DMS153 treated with DMSO at 0.1 percent for 48 hours (cell line): ENCODE measurements around the gene TP53AIP1.

Experiments
- DNase-seq: peaks from one replicate; lab custom pipeline; 2025; ENCODE audit not compliant: unreplicated experiment; lab: John Stamatoyannopoulos, UW

The TP53AIP1 gene

DNA sequence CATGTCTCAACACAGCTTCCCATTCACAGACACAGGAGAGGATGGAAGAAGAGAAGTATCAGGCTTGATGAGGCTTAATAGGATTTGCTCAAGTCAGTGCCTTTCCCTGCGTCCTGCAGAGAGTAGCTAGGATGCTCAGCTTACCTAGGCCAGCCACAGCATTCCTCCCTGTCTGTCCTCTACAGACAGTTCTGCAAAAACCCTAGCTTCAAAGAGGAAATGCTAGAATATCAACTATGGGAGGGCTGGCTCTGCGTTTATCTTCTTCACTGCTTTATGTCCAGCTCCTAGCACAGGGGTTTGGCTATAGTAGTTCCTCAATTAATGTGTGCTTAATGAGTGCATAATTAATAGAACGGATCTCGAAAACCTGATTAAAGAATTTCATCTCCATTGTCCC, 35.1 kb downstream of the TP53AIP1 start:
- no peak for DNase-seq

- no peak for DNase-seq
Measured at GRCh38 chr11:128906185-128907050, 36.3 kb downstream of the TP53AIP1 start.

DNA sequence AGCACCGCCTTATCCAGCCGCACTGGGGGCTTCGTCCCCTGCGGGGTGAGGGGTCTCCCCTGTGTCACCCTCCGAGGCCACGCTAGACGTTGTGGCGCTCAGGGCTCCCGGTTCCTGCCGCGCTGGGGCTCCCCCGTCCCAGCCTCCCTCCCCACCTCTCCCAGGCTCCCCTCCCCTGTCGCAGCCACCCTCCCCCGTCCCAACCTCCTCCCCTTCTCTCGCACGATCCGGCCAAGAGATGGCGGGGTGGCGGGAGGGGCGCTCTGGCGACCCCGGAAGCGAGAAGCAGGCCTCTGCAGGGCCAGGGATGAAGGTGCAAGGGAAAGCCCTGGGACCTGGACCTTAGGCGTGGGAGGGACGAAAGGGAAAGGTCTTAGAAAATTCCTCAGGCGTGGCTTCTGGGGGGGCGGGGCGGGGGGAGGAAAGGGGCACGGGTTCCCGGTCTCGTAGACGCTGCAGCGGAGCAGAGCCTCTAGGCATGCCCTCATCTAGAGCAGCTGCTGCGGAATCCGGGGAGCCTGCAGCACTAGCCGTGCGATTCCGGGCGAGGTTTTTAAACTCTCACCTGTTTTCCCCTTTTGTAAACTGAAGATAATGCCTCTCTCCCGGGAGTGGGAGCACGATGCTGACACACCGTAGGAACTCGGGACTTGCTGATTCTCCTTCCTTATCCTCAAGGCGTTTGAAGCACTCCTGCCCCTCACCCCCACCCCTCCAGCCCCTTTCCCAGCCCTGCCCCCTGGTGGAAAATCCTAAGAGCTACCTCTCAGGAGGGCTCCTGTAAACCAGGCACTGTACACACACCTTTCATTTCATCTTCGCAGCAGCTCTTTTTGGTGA, 37.1 kb downstream of the TP53AIP1 start:
- peak; percentile 59 for DNase-seq

GRCh38 chr11:128904656-128905344, 37.9 kb downstream of the TP53AIP1 start:
- DNase-seq = peak; percentile 44

DNA sequence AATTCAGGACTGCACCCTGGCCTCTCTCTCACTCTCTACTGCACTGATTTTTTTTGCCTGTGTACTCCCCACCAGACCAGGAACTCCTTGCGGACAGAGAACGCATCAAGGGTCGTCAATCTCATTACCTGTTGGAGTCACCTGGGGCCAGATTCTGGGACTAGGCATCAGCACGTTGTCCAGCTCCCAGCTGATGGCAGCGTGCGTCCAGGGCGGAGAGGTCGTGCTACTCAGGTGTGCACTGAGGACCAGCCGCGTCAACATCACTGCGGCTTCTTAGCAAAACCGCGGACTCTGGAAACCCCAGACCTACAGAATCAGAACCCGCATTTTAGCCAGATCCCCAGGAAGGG, 38.4 kb downstream of the TP53AIP1 start:
- DNase-seq = no peak

DNA sequence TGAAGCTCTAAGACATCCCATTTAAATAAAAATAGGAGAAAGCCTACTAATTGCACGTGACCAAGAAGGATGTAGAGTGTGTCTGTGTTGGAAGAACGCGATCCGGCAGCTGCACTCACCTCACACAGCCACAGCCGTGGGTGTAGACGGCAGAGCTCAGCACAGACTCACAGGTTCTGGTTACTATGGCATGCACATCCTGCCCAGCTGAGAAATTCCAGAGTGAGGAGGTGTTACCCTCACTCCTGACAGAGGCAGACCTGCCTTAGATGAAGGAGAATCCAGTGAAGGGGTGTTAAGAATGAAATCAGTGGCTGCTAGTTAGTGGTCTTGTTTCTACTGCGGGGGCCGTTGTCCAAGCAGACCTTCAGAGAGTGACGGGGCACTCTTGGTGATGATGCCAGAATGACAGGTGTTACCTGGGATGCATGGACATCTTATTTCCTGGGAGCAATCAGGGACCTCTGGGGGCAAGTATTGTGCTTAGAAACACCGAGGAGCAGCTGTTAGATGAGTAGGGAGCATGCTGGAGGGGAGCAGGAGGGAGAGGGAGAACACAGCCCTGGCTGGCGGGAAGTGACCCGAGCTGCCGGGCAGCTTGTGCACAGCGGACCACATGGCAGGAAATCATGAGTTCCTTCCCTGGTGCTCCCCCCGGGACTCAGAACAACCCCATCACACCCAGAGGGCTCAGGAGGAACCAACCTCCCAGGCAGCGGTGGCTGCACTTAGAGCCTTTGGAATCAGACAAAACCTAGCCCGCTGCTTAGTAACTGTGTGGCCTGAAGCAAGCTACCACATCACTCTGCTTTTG, 39.2 kb downstream of the TP53AIP1 start:
- no peak for DNase-seq

DNA sequence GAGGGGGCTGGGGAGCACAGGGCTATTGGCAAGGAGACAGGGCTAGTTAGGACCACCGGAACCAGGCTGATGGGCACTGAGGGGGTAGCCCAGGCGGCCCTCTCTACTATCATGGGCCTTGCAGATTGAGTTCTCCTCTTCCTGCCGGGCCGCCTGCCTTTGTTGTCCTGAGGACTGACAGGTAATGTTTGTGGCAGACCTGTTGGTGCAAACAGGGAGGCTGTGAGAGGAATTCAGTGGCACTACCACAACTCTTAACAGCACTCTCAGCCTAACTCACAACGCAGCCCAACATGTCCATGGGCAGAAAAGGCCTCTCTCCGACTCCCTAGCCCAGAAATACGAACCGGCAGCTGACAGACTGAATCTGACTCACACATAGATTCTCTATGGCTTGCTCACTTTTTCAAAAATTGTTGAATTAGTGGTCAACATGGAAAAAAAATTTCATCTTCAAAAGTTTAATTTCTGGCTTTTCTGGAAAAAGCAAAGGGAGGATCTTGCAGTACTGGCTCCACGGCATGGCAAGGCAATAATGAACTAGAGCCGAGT, 40.1 kb downstream of the TP53AIP1 start:
- DNase-seq = no peak

DNA sequence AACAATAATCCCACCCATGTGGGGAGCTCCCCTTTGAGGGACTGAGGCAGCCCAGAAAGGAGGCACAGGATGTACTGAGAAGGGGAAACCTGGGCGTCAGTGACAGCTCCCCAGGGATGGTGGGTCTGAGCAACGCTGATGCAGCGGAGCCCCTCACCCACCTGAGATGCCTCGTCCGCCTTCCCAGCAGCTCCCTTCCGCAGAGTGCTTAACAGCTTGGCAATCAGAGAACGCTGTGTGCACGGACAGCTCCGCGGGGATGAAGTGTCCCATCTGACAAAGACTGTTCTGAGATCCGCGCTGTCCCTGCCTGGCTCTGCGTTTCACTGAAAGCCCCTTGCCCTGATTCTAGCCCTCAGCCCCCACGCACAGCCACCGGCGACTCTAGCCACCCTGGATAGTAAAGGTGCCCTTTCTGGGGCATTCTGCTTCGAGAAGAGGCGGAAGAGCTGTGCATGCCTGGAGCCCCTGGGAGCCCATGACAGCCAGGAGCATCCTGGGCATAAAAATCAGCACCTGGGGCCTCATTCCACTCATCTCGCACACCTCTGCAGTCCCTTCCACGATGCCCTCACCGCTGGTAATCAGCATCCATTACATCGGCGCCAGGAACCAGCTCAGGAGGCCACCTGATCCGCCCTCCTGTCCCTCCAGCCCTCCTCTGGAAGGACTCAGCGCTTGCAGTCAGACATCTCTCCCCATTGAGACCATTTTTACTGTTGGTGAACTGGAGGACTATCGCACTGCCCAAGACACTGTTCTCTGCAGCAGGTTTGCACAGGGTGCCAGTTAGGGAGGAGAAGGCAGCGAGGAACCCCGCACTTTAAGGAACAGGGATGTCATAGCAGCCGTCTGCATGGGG, 40.8 kb downstream of the TP53AIP1 start:
- no peak for DNase-seq

DNA sequence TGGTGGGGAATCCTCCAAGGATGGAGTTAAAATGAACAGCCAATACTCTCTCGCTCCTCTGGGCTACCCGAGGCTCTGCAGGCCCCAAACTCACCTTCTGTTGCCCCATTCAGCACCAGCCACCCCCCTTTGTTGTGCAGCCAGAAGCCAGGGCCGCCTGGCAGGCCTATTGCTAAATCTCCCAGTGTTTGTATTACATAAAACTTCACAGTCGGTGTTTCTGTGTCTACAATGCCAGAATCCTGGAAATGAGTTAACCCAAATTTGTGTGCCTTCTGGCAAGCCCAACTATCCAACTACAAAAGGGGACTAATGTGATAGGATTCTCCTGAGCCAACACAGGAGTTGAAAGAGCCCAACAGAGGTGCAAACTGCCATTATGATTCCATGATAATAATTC, 42.2 kb downstream of the TP53AIP1 start:
- DNase-seq = no peak

DNA sequence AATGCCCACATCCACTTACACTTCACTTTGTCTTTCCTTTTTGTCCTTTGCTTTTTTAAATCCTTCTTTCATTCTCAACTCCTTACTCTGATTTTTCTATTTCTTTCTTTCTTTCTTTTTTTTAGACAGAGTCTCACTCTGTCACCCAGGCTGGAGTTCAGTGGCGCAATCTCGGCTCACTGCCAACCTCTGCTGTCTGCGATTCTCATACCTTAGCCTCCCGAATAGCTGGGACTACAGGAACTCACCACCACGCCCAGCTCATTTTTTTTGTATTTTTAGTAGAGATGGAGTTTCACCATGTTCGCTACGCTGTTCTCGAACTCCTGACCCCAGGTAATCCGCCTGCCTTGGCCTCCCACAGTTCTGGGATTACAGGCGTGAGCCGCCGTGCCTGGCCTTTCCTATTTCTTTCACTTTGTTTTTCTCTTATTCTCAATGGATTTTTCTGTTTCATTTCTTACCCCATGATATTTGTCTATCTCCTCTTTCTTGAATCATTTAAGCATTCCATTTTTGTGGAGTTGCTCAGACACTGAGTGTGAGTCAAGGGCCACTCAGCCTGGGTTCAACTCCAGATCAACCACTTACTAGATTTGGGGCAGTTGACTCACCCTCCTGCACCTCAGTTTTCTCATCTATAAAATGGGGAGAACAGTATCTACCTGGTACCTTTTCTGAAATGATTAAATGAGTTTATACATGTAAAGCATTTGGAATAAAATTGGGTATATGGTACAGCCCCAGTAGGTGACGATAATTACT, 43.9 kb downstream of the TP53AIP1 start:
- no peak for DNase-seq

- DNase-seq = no peak
Measured at GRCh38 chr11:128897826-128898225, 44.8 kb downstream of the TP53AIP1 start.

- DNase-seq = no peak
Measured at GRCh38 chr11:128896356-128896755, 46.3 kb downstream of the TP53AIP1 start.

GRCh38 chr11:128895526-128895925, 47.1 kb downstream of the TP53AIP1 start:
- no peak for DNase-seq

- no peak for DNase-seq
Measured at GRCh38 chr11:128894685-128895084, 48.0 kb downstream of the TP53AIP1 start.

- DNase-seq = no peak
Measured at GRCh38 chr11:128894286-128894681, 48.4 kb downstream of the TP53AIP1 start.

- DNase-seq = no peak
Measured at GRCh38 chr11:128893578-128894285, 48.9 kb downstream of the TP53AIP1 start.

- DNase-seq = no peak
Measured at GRCh38 chr11:128892866-128893565, 49.7 kb downstream of the TP53AIP1 start.
